CD14-positive monocyte (primary cell): ENCODE results near the gene PCDHGC5. TPM values are rescaled to one million over a fixed set of nuclear protein-coding genes. Genes with fewer than 3 reads are reported as not detected.
A peak's percentile ranks its signal among the peaks of the same experiment; 100 is the strongest.

Experiments used
- DNase-seq, 3 donors: peaks; one replicate each; pipeline ENCODE4 v3.0.0-alpha.2; 2011 to 2022
- H2AFZ ChIP-seq: 2 replicates; pipeline ENCODE4 v1.6.0; 2012; ENCODE audit warnings: mild to moderate bottlenecking, low read depth, low read length, inconsistent platforms; ENCODE audit not compliant: insufficient read depth, poor library complexity, severe bottlenecking
- H3K27ac ChIP-seq, 2 donors: 1 replicate in 1 of 2; 2 replicates in 1 of 2; pipeline ENCODE4 v1.5.1; 2012 to 2013; ENCODE audit warnings: low read length in 2 of 2, control low read depth in 1 of 2, inconsistent platforms in 1 of 2, low read depth in 1 of 2, mild to moderate bottlenecking in 1 of 2
- H3K27me3 ChIP-seq, 2 donors: one replicate each; pipeline versions ENCODE4 v1.6.0 to v1.6.1; 2011 to 2013; ENCODE audit warnings: low read length in 2 of 2; ENCODE audit not compliant: control insufficient read depth in 2 of 2, insufficient read depth in 2 of 2
- H3K36me3 ChIP-seq, 2 donors: replicated peaks in 1 of 2; 1 replicate in 1 of 2; 2 replicates in 1 of 2; pipeline versions ENCODE4 v1.5.1 to v1.6.1; 2012 to 2013; ENCODE audit warnings: low read length in 2 of 2, control low read depth in 1 of 2, inconsistent platforms in 1 of 2, mild to moderate bottlenecking in 1 of 2; ENCODE audit not compliant: insufficient read depth in 2 of 2, control insufficient read depth in 1 of 2
- H3K4me1 ChIP-seq, 2 donors: 1 replicate in 1 of 2; 2 replicates in 1 of 2; pipeline versions ENCODE4 v1.5.1 to v1.6.1; 2012 to 2013; ENCODE audit warnings: low read length in 2 of 2, control low read depth in 1 of 2, inconsistent platforms in 1 of 2, mild to moderate bottlenecking in 1 of 2, moderate library complexity in 1 of 2; ENCODE audit not compliant: insufficient read depth in 2 of 2, control insufficient read depth in 1 of 2
- H3K4me2 ChIP-seq: replicated peaks from 2 replicates; pipeline ENCODE3; 2012; ENCODE audit warnings: low read length, moderate library complexity, mild to moderate bottlenecking; ENCODE audit not compliant: poor library complexity, severe bottlenecking; ENCODE audit errors: extremely low read depth
- H3K4me3 ChIP-seq, 3 experiments: fragments of 200-600 bp in 1 of 3; sonication (generic) in 1 of 3; replicated peaks in 1 of 3; 1 replicate in 2 of 3; 2 replicates in 1 of 3; pipeline ENCODE4 v1.5.1; 2011 to 2013; ENCODE audit warnings: low read length in 3 of 3, mild to moderate bottlenecking in 3 of 3, control low read depth in 2 of 3, low read depth in 2 of 3, inconsistent platforms in 1 of 3, moderate library complexity in 1 of 3
- H3K79me2 ChIP-seq: 2 replicates; pipeline ENCODE4 v1.6.0; 2012; ENCODE audit warnings: mild to moderate bottlenecking, control low read depth, inconsistent platforms, low read length, moderate library complexity; ENCODE audit not compliant: insufficient read depth
- H3K9ac ChIP-seq: 2 replicates; pipeline ENCODE4 v1.6.0; 2017; ENCODE audit warnings: low read length, mild to moderate bottlenecking; ENCODE audit not compliant: insufficient read depth, poor library complexity, severe bottlenecking
- H3K9me3 ChIP-seq, 2 donors: replicated peaks in 1 of 2; 1 replicate in 1 of 2; 2 replicates in 1 of 2; pipeline versions ENCODE4 v1.5.1 to v1.6.1; 2012 to 2013; ENCODE audit warnings: low read length in 2 of 2, control low read depth in 1 of 2; ENCODE audit not compliant: control insufficient read depth in 1 of 2, insufficient read depth in 1 of 2
- H4K20me1 ChIP-seq: 2 replicates; pipeline ENCODE4 v1.6.0; 2012; ENCODE audit warnings: mild to moderate bottlenecking, low read length, control low read depth, moderate library complexity; ENCODE audit not compliant: insufficient read depth
- H3K27ac Mint-ChIP-seq, 7 donors: one replicate each; pipeline ENCODE4 v1.8.0; 2020; ENCODE audit warnings: mild to moderate bottlenecking in 7 of 7, mixed read lengths in 7 of 7, moderate library complexity in 6 of 7, inconsistent platforms in 2 of 7
- H3K27me3 Mint-ChIP-seq, 3 donors: one replicate each; pipeline ENCODE4 v1.8.0; 2021 to 2022; ENCODE audit warnings: low read depth in 3 of 3, mild to moderate bottlenecking in 3 of 3, mixed read lengths in 3 of 3, moderate library complexity in 3 of 3, inconsistent platforms in 1 of 3
- H3K36me3 Mint-ChIP-seq, 2 donors: one replicate each; pipeline ENCODE4 v1.8.0; 2020; ENCODE audit warnings: mixed read lengths in 2 of 2, inconsistent platforms in 1 of 2, mild to moderate bottlenecking in 1 of 2
- H3K4me1 Mint-ChIP-seq: one replicate; pipeline ENCODE4 v1.8.0; 2020; ENCODE audit warnings: mild to moderate bottlenecking, mixed read lengths
- H3K4me3 Mint-ChIP-seq, 2 donors: one replicate each; pipeline ENCODE4 v1.8.0; 2020; ENCODE audit warnings: mild to moderate bottlenecking in 2 of 2, mixed read lengths in 2 of 2, moderate library complexity in 1 of 2
- H3K9me3 Mint-ChIP-seq, 7 donors: one replicate each; pipeline ENCODE4 v1.8.0; 2020 to 2022; ENCODE audit warnings: mixed read lengths in 7 of 7, mild to moderate bottlenecking in 6 of 7, moderate library complexity in 6 of 7, inconsistent platforms in 2 of 7
- CTCF ChIP-seq: fragments of 200-600 bp; IDR thresholded peaks from one replicate; pipeline ENCODE4 v1.8.0; 2022; ENCODE audit warnings: antibody characterized with exemption, mild to moderate bottlenecking
- WGBS: methylation state at CpG from one replicate; pipeline ENCODE4 v1.1.5; 2013; ENCODE audit warnings: missing lambda C conversion rate; ENCODE audit not compliant: insufficient coverage; 5-methylcytosine and 5-hydroxymethylcytosine counted together
- intact Hi-C, 2 donors: fragments of 100-400 bp; cut with micrococcal nuclease; formaldehyde crosslinking; loops; one replicate each; pipeline versions ENCODE4 v1.15.0 to v1.15.1; 2023
- polyA plus RNA-seq, 3 donors: library from polyadenylated mRNA; depleted of rRNA in 1 of 3; unstranded in 2 of 3; stranded (reverse) in 1 of 3; fragments of 300-500 nt in 2 of 3; fragments of >200 nt in 1 of 3; fragmentation: Illumina TruSeq in 2 of 3; gene quantifications; 1 replicate in 2 of 3; 2 replicates in 1 of 3; pipeline ENCODE4 v1.2.3, GENCODE V29; 2012 to 2021

PCDHGC5 gene
- polyA plus RNA-seq, 3 donors: not detected

- no peak for TF ChIP-seq CTCF
- Histone ChIP-seq H3K4me3 (no peak overlapping the region), H4K20me1 (peaks cover 35% of the 10 kb centered on the region), H3K4me1 (peaks cover 39 to 55% of the 10 kb centered on the region in 2 donors), H3K27ac (no peak overlapping the region), H3K9ac (no peak overlapping the region), H3K79me2 (no peaks in the 10 kb centered on the region), H3K9me3 (no peaks in the 10 kb centered on the region), H3K27me3 (peaks cover 0 to 10% of the 10 kb centered on the region in 2 donors), H2AFZ (no peak overlapping the region), H3K36me3 (peaks cover 15 to 20% of the 10 kb centered on the region in 2 donors), H3K4me2 (no peak overlapping the region)
- Mint-ChIP-seq H3K9me3 (peaks cover 0 to 5% (median 0%) of the 10 kb centered on the region in 7 donors), H3K27me3 (peaks cover 5 to 39% (median 16%) of the 10 kb centered on the region in 3 donors), H3K4me1 (peaks cover 51% of the 10 kb centered on the region), H3K36me3 (peaks cover 28 to 30% of the 10 kb centered on the region in 2 donors), H3K4me3 (no peak overlapping the region), H3K27ac (peak overlapping the region in 1 of 7 donors; percentile 45)
- no peak for DNase-seq
- 96% methylated on average over 9 of the region's 14 CpGs for WGBS
- intact Hi-C loops: no loop called here
Observed at GRCh38 chr5:141510850-141511601, 22.1 kb downstream of the PCDHGC5 start.

DNA sequence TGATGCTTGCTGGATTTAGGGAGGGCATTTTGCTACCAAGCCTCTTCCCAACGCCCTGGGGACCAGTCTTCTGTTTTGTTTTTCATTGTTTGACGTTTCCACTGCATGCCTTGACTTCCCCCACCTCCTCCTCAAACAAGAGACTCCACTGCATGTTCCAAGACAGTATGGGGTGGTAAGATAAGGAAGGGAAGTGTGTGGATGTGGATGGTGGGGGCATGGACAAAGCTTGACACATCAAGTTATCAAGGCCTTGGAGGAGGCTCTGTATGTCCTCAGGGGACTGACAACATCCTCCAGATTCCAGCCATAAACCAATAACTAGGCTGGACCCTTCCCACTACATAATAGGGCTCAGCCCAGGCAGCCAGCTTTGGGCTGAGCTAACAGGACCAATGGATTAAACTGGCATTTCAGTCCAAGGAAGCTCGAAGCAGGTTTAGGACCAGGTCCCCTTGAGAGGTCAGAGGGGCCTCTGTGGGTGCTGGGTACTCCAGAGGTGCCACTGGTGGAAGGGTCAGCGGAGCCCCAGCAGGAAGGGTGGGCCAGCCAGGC, 23.0 kb downstream of the PCDHGC5 start:
- Mint-ChIP-seq H3K4me3 (no peak overlapping the region), H3K36me3 (peaks cover 36 to 39% of the 10 kb centered on the region in 2 donors), H3K9me3 (peaks cover 0 to 5% (median 0%) of the 10 kb centered on the region in 7 donors), H3K4me1 (peaks cover 58% of the 10 kb centered on the region), H3K27me3 (peaks cover 5 to 39% (median 16%) of the 10 kb centered on the region in 3 donors), H3K27ac (no peak overlapping the region)
- WGBS: 82% methylated on average over 2 of the region's 4 CpGs
- intact Hi-C loops: no loop called here
- peaks cover 3% of the 10 kb centered on the region for H3K79me2 ChIP-seq
- no peak overlapping the region for H3K4me3 ChIP-seq
- H3K9me3 ChIP-seq: no peaks in the 10 kb centered on the region
- peaks cover 0 to 10% of the 10 kb centered on the region in 2 donors for H3K27me3 ChIP-seq
- no peak overlapping the region for H3K27ac ChIP-seq
- H3K4me2 ChIP-seq: peak overlapping the region; percentile 92
- H3K4me1 ChIP-seq: peaks cover 47 to 63% of the 10 kb centered on the region in 2 donors
- no peak overlapping the region for H2AFZ ChIP-seq
- H3K36me3 ChIP-seq: peaks cover 23 to 28% of the 10 kb centered on the region in 2 donors
- no peak for TF ChIP-seq CTCF
- H4K20me1 ChIP-seq: peaks cover 43% of the 10 kb centered on the region
- no peak for DNase-seq
- no peak overlapping the region for H3K9ac ChIP-seq
